MCF 10A (cell line): ENCODE measurements around the gene ADAMTS2. TPM values are rescaled to one million over a fixed set of nuclear protein-coding genes. Genes with fewer than 3 reads are reported as not detected.
A peak's percentile ranks its signal among the peaks of the same experiment; 100 is the strongest.

Experiments used
- BruUV-seq: library from RNA; stranded (reverse); fragments of 400-500 nt; replicated peaks from 2 replicates; lab custom pipeline; 2021; lab: Mats Ljungman, UMichigan
- CTCF ChIA-PET: fragments of 300-600 bp; sonication (Branson Sonifier 250); formaldehyde crosslinking; extraction: SDS; loops from one replicate; lab custom pipeline; 2021; ENCODE audit warnings: antibody characterized with exemption, inconsistent platforms; lab: Yijun Ruan, JAX
- POLR2A ChIA-PET: fragments of 300-600, 350-650 bp; sonication (Branson Sonifier 250); formaldehyde crosslinking; extraction: SDS; loops from one replicate; lab custom pipeline; 2020; ENCODE audit warnings: antibody characterized with exemption, inconsistent platforms; lab: Yijun Ruan, JAX
- DNase-seq: peaks from one replicate; pipeline ENCODE4 v3.0.0-alpha.2; 2018; ENCODE audit not compliant: unreplicated experiment
- H3K27ac Mint-ChIP-seq: one replicate; pipeline ENCODE4 v1.8.0; 2022; ENCODE audit warnings: mild to moderate bottlenecking, low read depth, mixed read lengths; ENCODE audit not compliant: unreplicated experiment
- H3K27me3 Mint-ChIP-seq: one replicate; pipeline ENCODE4 v1.8.0; 2022; ENCODE audit warnings: mixed read lengths; ENCODE audit not compliant: insufficient read depth, unreplicated experiment
- H3K36me3 Mint-ChIP-seq: one replicate; pipeline ENCODE4 v1.8.0; 2022; ENCODE audit warnings: mild to moderate bottlenecking, moderate library complexity, mixed read lengths; ENCODE audit not compliant: insufficient read depth, unreplicated experiment
- H3K4me1 Mint-ChIP-seq: one replicate; pipeline ENCODE4 v1.8.0; 2022; ENCODE audit warnings: mixed read lengths; ENCODE audit not compliant: insufficient read depth, unreplicated experiment
- H3K4me3 Mint-ChIP-seq: one replicate; pipeline ENCODE4 v1.8.0; 2022; ENCODE audit warnings: mild to moderate bottlenecking, moderate library complexity, mixed read lengths; ENCODE audit not compliant: unreplicated experiment
- H3K9me3 Mint-ChIP-seq: one replicate; pipeline ENCODE4 v1.8.0; 2022; ENCODE audit warnings: mixed read lengths; ENCODE audit not compliant: unreplicated experiment
- intact Hi-C: fragments of 100-400 bp; cut with micrococcal nuclease; formaldehyde crosslinking; loops from 2 replicates; pipeline ENCODE4 v1.14.1; 2022
- total RNA-seq: library from RNA; stranded (reverse); gene quantifications from 2 replicates; pipeline ENCODE4 v1.2.3, GENCODE V29; 2022
- TF ChIP-seq, protein P1 (sequence below): fragments of 200-600 bp; IDR thresholded peaks from one replicate; pipeline ENCODE4 v1.8.0; 2022; ENCODE audit warnings: antibody characterized with exemption, mild to moderate bottlenecking; ENCODE audit not compliant: unreplicated experiment

ADAMTS2 gene
- total RNA-seq, 1 experiment from 2014 or later = not detected

DNA sequence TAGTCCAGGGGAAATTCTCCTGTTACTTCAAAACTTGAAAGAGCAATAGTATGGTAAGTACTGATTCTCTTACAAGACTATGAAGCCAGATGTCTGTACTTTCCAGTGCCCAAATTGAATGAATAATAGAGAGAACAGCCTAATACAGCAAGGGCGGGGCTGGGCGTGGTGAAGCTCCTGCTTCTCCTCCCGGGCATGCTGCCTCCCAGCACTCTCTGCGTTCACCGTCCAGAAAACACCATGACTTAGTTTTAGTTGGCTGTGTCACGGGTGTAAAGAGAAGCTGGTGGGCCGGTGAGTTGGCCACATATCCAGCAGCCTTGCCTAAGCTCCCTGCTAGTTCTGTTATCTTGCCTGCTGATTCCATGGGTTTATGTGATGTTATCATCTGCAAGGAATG is 40.7 kb upstream of the ADAMTS2 start:
- Mint-ChIP-seq H3K9me3 (peaks cover 14% of the 10 kb centered on the region), H3K27me3 (no peaks in the 10 kb centered on the region), H3K27ac (peak overlapping the region; percentile 87), H3K4me1 (peaks cover 27% of the 10 kb centered on the region), H3K4me3 (peak overlapping the region; percentile 35), H3K36me3 (peaks cover 5% of the 10 kb centered on the region)
- TF ChIP-seq, protein P1, sequence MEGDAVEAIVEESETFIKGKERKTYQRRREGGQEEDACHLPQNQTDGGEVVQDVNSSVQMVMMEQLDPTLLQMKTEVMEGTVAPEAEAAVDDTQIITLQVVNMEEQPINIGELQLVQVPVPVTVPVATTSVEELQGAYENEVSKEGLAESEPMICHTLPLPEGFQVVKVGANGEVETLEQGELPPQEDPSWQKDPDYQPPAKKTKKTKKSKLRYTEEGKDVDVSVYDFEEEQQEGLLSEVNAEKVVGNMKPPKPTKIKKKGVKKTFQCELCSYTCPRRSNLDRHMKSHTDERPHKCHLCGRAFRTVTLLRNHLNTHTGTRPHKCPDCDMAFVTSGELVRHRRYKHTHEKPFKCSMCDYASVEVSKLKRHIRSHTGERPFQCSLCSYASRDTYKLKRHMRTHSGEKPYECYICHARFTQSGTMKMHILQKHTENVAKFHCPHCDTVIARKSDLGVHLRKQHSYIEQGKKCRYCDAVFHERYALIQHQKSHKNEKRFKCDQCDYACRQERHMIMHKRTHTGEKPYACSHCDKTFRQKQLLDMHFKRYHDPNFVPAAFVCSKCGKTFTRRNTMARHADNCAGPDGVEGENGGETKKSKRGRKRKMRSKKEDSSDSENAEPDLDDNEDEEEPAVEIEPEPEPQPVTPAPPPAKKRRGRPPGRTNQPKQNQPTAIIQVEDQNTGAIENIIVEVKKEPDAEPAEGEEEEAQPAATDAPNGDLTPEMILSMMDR = no peak
- no TSS peak for BruUV-seq
- DNase-seq = no peak
- intact Hi-C loops = no loop called here
- ChIA-PET POLR2A (interaction anchor here (0.5 to 1.4 kb wide), 7 partner anchors 9 to 326 kb away, joined by 3 to 5 read pairs (median 3); partner anchors contain the start of gene ZNF354C), CTCF (interaction anchor here (0.6 to 1.9 kb wide), 2 partner anchors 25 to 1479 kb away, joined by 3 to 4 read pairs; no protein-coding TSS in a partner anchor)

DNA sequence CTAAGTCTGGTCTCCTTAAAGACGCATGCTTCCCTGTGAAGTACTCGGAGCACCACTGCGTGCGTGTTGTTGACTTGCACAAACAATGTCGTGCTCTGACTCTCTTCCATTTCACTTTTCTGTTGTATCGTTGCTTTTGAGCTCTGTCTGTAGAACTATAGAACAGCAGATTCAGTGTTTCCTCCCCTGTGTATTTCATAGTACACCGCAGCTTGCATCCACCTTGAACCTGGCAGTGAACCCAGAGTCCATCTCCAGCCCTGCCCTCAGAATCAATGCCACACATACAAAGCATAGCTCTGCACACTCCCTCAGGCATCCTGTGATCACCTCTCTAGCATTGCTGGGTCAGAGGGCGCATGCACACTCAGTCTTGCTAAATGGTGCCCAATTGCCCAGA is 37.2 kb upstream of the ADAMTS2 start:
- H3K27me3 Mint-ChIP-seq = no peaks in the 10 kb centered on the region
- peaks cover 5% of the 10 kb centered on the region for H3K36me3 Mint-ChIP-seq
- BruUV-seq = no TSS peak
- DNase-seq = no peak
- CTCF ChIA-PET = interaction anchor here (0.5 to 0.6 kb wide), 3 partner anchors 42 to 1273 kb away, joined by 3 to 4 read pairs (median 3); no protein-coding TSS in a partner anchor
- no peak overlapping the region for H3K27ac Mint-ChIP-seq
- POLR2A ChIA-PET = no interaction called here
- intact Hi-C loops = no loop called here
- H3K9me3 Mint-ChIP-seq = no peaks in the 10 kb centered on the region
- H3K4me3 Mint-ChIP-seq = no peak overlapping the region
- peaks cover 27% of the 10 kb centered on the region for H3K4me1 Mint-ChIP-seq
- TF ChIP-seq, protein P1 = no peak

DNA sequence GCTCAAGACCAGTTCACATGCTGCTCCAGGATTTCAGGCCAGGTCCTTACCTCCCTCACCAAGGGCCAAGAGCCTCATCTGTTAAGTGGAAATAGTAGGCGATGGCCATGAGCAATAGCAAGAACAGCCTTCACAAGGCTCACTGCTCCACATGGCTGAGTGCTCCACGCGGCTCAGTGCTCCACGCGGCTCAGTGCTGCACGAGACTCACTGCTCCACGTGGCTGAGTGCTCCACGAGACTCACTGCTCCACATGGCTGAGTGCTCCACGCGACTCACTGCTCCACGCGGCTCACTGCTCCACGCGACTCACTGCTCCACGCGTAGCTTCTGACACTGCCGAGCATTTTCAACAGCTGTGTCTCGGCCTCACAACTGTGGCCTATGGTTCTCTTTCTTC is 36.4 kb upstream of the ADAMTS2 start:
- peaks cover 5% of the 10 kb centered on the region for H3K36me3 Mint-ChIP-seq
- BruUV-seq = no TSS peak
- H3K4me1 Mint-ChIP-seq = peaks cover 24% of the 10 kb centered on the region
- TF ChIP-seq, protein P1 = no peak
- H3K27me3 Mint-ChIP-seq = no peaks in the 10 kb centered on the region
- H3K9me3 Mint-ChIP-seq = no peaks in the 10 kb centered on the region
- POLR2A ChIA-PET = no interaction called here
- no peak overlapping the region for H3K27ac Mint-ChIP-seq
- no peak overlapping the region for H3K4me3 Mint-ChIP-seq
- intact Hi-C loops = no loop called here
- DNase-seq = no peak
- CTCF ChIA-PET = no interaction called here

DNA sequence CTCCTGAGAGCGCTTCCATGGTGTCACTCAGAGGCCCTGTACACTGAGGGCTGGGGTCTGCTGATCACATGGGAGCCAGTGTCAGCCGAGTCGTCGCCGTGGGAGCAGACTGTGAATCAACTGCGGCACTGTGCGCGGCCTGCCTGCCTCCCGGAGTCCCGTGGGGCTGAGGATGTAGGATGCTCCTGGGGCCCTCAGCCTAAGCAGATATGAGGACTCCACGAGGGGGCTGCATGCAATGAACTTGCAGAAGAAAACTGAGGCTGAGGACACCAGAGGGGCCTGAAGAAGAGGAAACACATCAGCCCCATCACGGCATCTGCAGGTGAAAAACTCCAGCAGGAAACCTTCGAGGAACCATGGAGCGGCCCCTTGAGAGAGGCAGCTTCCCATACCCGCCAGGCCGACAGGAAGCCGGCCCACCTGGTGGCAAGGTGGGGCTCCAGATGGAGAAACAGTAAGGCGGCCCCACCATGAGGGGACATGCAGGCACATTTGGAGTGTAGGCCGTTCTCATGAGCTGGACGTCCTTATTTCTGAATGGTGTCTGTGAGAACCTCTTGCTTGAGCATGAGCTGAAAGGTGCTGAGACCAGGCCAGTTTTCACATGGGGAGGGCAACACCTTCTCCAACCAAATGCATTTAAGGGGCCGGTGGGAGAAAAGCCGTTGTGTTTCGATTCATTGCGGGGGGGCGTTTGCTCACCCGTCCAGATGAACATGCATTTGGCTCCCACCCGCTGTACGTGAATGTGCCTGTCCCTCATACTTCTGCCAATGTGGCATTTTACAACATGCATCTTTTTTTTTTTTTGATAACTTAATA is 35.2 kb upstream of the ADAMTS2 start:
- H3K9me3 Mint-ChIP-seq = no peaks in the 10 kb centered on the region
- H3K27ac Mint-ChIP-seq = no peak overlapping the region
- no TSS peak for BruUV-seq
- intact Hi-C loops = no loop called here
- TF ChIP-seq, protein P1 = no peak
- H3K27me3 Mint-ChIP-seq = no peaks in the 10 kb centered on the region
- no peak overlapping the region for H3K4me3 Mint-ChIP-seq
- CTCF ChIA-PET = interaction anchor here (0.6 kb wide), 1 partner anchor 114 kb away, joined by 4 read pairs; no protein-coding TSS in a partner anchor
- H3K4me1 Mint-ChIP-seq = peaks cover 12% of the 10 kb centered on the region
- H3K36me3 Mint-ChIP-seq = peaks cover 5% of the 10 kb centered on the region
- POLR2A ChIA-PET = no interaction called here
- no peak for DNase-seq
